Cardiac muscle cell (in vitro differentiated cells and primary cell): Measurements from ENCODE around the gene ZMYM4. TPM values are rescaled to one million over a fixed set of nuclear protein-coding genes. Genes with fewer than 3 reads are reported as not detected.
"Not testable (repeated sequence)": the region's sequence is repeated elsewhere in the genome, so short reads cannot be mapped to it uniquely, and the experiment has no call there.

Experiments used
- DNase-seq, 2 donors: peaks; one replicate each; pipeline versions ENCODE4 v3.0.0 to v3.0.0-alpha.2; 2010 to 2017; ENCODE audit warnings: low read depth in 1 of 2, low spot score in 1 of 2
- H3K27ac ChIP-seq: fragments of 200-600 bp; sonication (generic); 2 replicates; pipeline ENCODE4 v1.5.1; 2016
- H3K27me3 ChIP-seq: fragments of 200-600 bp; sonication (generic); 2 replicates; pipeline ENCODE4 v1.6.0; 2016; ENCODE audit warnings: control low read depth
- H3K36me3 ChIP-seq: fragments of 200-600 bp; sonication (generic); 2 replicates; pipeline ENCODE4 v1.5.1; 2016; ENCODE audit warnings: control low read depth
- H3K4me1 ChIP-seq: fragments of 200-600 bp; sonication (generic); 2 replicates; pipeline ENCODE4 v1.8.1; 2017; ENCODE audit warnings: low read depth, mild to moderate bottlenecking, mixed run types
- H3K4me3 ChIP-seq: fragments of 200-600 bp; sonication (generic); 2 replicates; pipeline ENCODE4 v1.5.1; 2016; ENCODE audit warnings: mild to moderate bottlenecking
- H3K9me3 ChIP-seq: fragments of 200-600 bp; sonication (generic); 2 replicates; pipeline ENCODE4 v1.5.1; 2017; ENCODE audit warnings: low read depth, mild to moderate bottlenecking, control low read depth
- polyA plus RNA-seq: library from polyadenylated mRNA; unstranded; fragments of >200 nt; fragmentation: Nextera tagmentation; extraction: Ambion mirVana; gene quantifications from 2 replicates; pipeline ENCODE4 v1.2.1, GENCODE V29; 2016
- total RNA-seq: library from RNA; depleted of rRNA; stranded (reverse); fragments of >200 nt; gene quantifications from 2 replicates; pipeline ENCODE4 v1.2.3, GENCODE V29; 2016
- TF ChIP-seq, protein P1 (sequence below): IDR thresholded peaks from 2 replicates; pipeline ENCODE4 v1.5.1; 2012; ENCODE audit warnings: low read depth, mild to moderate bottlenecking, low read length

The ZMYM4 gene
- total and polyA plus RNA-seq, 2 experiments from 2014 or later = 27.9 to 34.8 TPM

DNA sequence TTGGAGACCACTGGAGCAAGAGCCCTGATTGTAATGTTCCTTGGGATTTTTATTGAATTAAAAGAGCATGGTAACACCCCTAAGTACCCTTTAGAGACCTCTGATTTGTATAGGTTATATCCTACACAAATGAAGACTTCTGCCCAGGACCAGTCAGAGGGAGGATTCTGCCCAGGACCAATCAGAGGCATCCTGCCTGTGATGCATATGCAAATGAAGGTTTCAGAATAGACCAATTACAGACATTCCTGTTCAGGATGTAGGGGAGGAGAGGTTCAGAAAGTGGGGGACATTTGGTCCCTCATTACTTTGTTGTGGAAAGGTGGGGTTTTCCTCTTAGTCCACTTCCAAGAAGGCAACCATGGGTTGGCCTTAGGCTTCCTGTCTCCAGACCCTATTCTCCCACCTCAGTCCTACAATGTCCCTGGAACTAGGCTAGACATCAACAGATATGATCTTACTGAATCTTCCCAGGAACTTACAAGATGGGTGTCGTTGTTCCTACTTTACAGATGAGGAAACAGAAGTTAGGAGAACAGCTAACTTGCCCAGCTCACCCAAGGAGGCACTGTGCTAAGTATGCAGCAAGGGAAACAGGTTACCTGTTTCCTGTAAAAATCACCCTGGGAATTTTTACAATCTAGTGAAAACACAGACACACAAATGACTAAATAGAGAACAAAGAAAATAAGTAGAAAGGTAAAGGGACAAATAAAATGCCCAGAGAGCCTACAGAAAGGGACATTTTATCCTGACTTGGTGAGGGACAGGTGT lies 38.7 kb upstream of the ZMYM4 start:
- H3K36me3 ChIP-seq = no peaks in the 10 kb centered on the region
- no peak for DNase-seq
- no peak overlapping the region for H3K4me3 ChIP-seq
- no peaks in the 10 kb centered on the region for H3K27me3 ChIP-seq
- no peak overlapping the region for H3K27ac ChIP-seq
- no peaks in the 10 kb centered on the region for H3K9me3 ChIP-seq
- TF ChIP-seq, protein P1, sequence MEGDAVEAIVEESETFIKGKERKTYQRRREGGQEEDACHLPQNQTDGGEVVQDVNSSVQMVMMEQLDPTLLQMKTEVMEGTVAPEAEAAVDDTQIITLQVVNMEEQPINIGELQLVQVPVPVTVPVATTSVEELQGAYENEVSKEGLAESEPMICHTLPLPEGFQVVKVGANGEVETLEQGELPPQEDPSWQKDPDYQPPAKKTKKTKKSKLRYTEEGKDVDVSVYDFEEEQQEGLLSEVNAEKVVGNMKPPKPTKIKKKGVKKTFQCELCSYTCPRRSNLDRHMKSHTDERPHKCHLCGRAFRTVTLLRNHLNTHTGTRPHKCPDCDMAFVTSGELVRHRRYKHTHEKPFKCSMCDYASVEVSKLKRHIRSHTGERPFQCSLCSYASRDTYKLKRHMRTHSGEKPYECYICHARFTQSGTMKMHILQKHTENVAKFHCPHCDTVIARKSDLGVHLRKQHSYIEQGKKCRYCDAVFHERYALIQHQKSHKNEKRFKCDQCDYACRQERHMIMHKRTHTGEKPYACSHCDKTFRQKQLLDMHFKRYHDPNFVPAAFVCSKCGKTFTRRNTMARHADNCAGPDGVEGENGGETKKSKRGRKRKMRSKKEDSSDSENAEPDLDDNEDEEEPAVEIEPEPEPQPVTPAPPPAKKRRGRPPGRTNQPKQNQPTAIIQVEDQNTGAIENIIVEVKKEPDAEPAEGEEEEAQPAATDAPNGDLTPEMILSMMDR = no peak
- H3K4me1 ChIP-seq = no peaks in the 10 kb centered on the region

DNA sequence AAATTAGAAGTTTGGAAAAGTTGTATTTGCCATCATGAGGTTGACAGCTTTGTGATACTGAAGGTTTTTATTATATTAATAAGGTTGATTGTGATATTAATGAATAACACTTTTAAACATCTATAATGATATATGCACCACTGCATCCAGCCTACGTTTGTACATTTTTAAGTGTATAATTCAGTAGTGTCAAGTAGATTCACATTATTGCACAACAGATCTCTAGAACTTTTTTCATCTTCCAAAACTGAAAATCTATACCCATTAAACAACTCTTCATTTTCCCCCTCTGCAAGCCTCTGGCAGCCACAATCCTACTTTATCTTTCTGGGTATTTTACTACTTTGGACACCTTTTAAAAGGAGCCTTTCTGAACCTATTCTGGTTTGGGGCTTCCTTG lies 37.2 kb upstream of the ZMYM4 start:
- Histone ChIP-seq H3K27me3 (no peaks in the 10 kb centered on the region), H3K4me3 (no peak overlapping the region), H3K27ac (no peak overlapping the region), H3K9me3 (no peaks in the 10 kb centered on the region), H3K36me3 (no peaks in the 10 kb centered on the region), H3K4me1 (no peaks in the 10 kb centered on the region)
- TF ChIP-seq, protein P1 = no peak
- DNase-seq = no peak

DNA sequence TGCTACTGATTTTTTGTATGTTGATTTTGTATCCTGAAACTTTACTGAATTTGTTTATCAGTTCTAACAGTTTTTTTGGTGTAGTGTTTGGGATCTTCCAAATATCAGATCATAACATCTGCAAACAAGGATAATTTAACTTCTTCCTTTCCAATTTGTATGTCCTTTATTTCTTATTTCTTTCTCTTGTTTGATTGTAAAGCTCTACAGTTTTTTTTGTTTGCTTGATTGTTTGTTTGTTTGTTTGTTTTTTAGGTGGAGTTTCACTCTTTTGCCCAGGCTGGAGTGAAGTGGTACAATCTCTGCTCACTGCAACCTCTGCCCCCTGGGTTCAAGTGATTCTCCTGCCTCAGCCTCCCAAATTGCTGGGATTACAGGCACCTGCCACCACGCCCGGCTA lies 31.7 kb upstream of the ZMYM4 start:
- H3K27ac ChIP-seq, DNase-seq, H3K9me3 ChIP-seq, H3K4me1 ChIP-seq, H3K27me3 ChIP-seq, H3K4me3 ChIP-seq, H3K36me3 ChIP-seq: not testable (repeated sequence)

DNA sequence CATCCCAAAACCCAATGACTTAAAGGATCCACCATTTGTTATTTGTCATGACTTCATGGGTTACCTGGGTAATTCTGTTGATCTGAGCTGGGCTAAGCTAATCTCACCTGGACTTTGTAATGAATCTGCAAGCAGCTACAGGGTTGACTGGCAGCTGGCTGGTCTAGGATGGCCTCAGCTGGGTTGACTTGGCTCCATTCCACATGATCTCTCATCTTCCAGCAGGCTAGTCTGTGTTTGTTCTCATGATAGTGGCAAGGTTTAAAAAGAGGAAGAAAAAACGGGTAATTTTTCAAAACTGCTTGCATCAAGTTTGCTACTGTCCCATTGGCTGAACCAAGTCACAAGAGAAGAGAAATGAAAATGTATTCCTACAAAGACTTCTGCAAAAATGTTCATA lies 24.8 kb upstream of the ZMYM4 start:
- no peaks in the 10 kb centered on the region for H3K9me3 ChIP-seq
- H3K27ac ChIP-seq = no peak overlapping the region
- no peaks in the 10 kb centered on the region for H3K36me3 ChIP-seq
- no peaks in the 10 kb centered on the region for H3K27me3 ChIP-seq
- TF ChIP-seq, protein P1 = no peak
- no peaks in the 10 kb centered on the region for H3K4me1 ChIP-seq
- no peak overlapping the region for H3K4me3 ChIP-seq
- no peak for DNase-seq

DNA sequence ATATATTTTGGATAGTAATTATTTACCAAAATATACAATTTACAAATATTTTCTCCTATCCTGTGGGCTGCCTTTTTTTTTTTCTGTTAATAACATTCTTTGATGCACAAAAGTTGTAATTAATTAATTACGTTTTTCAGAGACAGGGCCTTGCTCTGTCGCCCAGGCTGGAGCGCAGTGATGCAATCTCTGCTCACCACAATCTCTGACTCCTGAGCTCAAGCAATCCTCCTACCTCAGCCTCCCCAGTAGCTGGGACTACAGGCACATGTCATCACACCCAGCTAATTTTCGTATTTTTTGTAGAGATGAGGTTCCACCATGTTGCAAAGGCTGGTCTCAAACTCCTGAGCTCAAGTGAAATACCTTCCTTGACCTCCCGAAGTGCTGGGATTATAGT lies 21.3 kb upstream of the ZMYM4 start:
- no peaks in the 10 kb centered on the region for H3K27me3 ChIP-seq
- TF ChIP-seq, protein P1 = no peak
- DNase-seq = no peak
- H3K36me3 ChIP-seq = no peaks in the 10 kb centered on the region
- no peaks in the 10 kb centered on the region for H3K9me3 ChIP-seq
- no peaks in the 10 kb centered on the region for H3K4me1 ChIP-seq
- H3K4me3 ChIP-seq = no peak overlapping the region
- no peak overlapping the region for H3K27ac ChIP-seq

DNA sequence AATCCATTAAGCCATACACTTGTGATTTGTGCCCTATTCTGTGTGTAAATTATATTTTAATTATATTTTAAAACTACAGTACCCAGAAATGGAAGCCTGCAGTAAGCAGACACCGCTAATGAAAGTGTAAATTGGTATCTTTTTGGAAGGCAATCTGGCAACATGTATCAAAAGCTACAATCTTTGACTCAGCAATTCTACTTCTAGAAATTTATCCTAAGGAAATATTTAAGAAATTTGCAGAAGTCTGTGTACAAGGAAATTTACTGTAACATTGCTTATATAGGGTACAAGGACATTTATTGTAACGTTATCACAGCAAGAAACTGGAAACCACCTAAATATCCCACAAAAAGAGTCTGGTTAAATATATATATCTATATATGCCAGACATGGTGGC lies 14.6 kb upstream of the ZMYM4 start:
- no peak for DNase-seq
- Histone ChIP-seq H3K4me1 (no peaks in the 10 kb centered on the region), H3K9me3 (no peaks in the 10 kb centered on the region), H3K27ac (no peak overlapping the region), H3K36me3 (no peaks in the 10 kb centered on the region), H3K27me3 (no peaks in the 10 kb centered on the region), H3K4me3 (no peak overlapping the region)
- TF ChIP-seq, protein P1 = no peak
